ENCODE data around the gene LTB4R2. TPM values are rescaled to one million over a fixed set of nuclear protein-coding genes. Genes with fewer than 3 reads are reported as not detected.

Gene LTB4R2
- total RNA-seq, 6 experiments from 2014 or later = 1.8 to 5.8 (median 3.5) TPM

DNA sequence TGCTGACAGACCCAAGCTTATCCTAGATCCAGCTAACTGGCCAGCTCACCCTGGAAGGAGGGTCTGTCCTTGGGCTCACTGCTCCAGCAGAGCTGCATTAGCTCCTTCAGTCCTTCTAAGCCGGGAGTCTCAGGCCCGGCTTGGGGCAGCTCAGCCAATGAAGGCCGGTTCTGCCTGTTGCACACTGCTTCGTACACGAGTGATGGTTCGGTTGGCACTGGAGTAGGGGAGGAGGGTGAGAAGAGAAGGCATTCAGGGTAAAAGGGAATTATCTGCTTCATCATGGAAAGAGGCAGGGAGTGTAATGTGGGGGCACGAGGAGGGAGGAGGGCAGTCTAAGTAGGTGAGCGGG lies 27.9 kb downstream of the LTB4R2 start:
- Histone ChIP-seq H3K4me1 (peaks cover 0 to 24% (median 5%) of the 10 kb centered on the region in 4 donors), H3K27me3 (no peaks in the 10 kb centered on the region), H3K9me3 (no peaks in the 10 kb centered on the region), H3K4me3 (no peak overlapping the region), H3K27ac (no peak overlapping the region), H3K36me3 (no peaks in the 10 kb centered on the region)
- TF ChIP-seq POLR2A (IDR thresholded peaks at IDR 0.05) (no peak), CTCF (IDR thresholded peaks at IDR 0.05) (no peak)
- WGBS (ENCODE audit: insufficient coverage, low coverage, low lambda C conversion rate, missing lambda C conversion rate) = 81% methylated on average over 5 of the region's 8 CpGs
- intact Hi-C loops (cut with DNase I) = no loop called here
- no peak for DNase-seq
- no peak for ATAC-seq

- Histone ChIP-seq H3K4me1 (peaks cover 0 to 19% (median under 1%) of the 10 kb centered on the region in 4 donors), H3K27ac (no peak overlapping the region), H3K9me3 (no peaks in the 10 kb centered on the region), H3K36me3 (no peaks in the 10 kb centered on the region), H3K27me3 (no peaks in the 10 kb centered on the region), H3K4me3 (peak overlapping the region in 2 of 3 donors; percentile 18 to 41)
- TF ChIP-seq POLR2A (IDR thresholded peaks at IDR 0.05) (no peak), CTCF (IDR thresholded peaks at IDR 0.05) (no peak)
- no peak for DNase-seq
- ATAC-seq = no peak
- WGBS (ENCODE audit: insufficient coverage, low coverage, low lambda C conversion rate, missing lambda C conversion rate) = no CpG with 5 or more reads among the region's 14 CpGs
- intact Hi-C loops (cut with DNase I) = no loop called here
These were observed 28.9 kb downstream of the LTB4R2 start for GRCh38 chr14:24338843-24339242.

DNA sequence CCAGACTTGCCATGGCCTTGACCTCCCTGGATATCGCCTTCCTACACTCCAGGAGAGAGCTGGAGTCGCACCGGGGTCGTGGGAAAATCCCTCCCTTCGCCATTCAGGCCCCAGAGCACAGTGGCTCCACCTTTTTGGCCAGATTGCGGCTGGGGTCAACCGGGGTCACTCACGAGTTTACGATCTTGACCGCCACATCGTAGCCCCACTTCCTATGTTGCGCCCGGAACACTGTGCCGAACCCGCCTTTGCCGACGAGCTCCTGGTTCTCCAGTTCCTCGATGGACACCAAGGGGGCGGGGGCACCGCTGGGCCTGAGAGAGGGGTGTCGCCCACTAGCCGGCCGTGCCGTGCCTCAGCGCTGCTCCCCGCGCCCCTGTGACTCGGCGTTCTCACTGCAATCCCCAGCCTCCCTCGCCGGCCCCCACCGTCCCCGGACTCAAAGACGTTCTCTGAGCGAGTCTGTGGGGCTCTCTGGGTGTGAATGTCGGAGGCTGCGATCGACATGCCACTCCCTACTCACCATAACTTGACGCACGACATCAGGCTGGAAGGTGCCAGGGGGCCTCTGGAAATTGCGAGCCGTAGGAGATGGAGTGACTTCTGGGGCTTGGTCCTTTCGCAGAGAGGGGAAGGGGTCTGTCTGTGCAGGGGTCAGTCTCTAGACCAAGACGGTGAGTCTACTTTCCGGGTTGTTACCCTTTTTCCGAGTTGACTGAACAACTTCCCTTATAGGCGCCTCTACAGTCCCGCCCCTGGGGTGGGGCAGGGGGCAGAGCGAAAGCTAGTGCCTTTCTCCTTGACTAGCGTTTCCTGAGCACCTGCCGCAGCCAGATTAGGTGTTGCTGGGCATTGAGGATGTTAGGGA lies 29.6 kb downstream of the LTB4R2 start, which contains the start of gene RIPK3:
Gene RIPK3, minus strand, starts transcription at position 708 of the 868 bp plus-strand sequence. Its CDS starts 165 bp downstream, at position 543.
- TF ChIP-seq POLR2A (IDR thresholded peaks at IDR 0.05) (no peak), CTCF (IDR thresholded peaks at IDR 0.05) (no peak)
- Histone ChIP-seq H3K27me3 (no peaks in the 10 kb centered on the region), H3K4me1 (peaks cover 0 to 12% (median 0%) of the 10 kb centered on the region in 4 donors), H3K9me3 (no peaks in the 10 kb centered on the region), H3K4me3 (peak within 1 kb of the TSS; percentile 18 to 41 (median 18)), H3K36me3 (no peaks in the 10 kb centered on the region), H3K27ac (peak within 1 kb of the TSS in 1 of 3 donors; percentile 13)
- WGBS (ENCODE audit: insufficient coverage, low coverage, low lambda C conversion rate, missing lambda C conversion rate) = 29% methylated on average over 30 of the region's 51 CpGs
- DNase-seq (peak in 2 of 3 donors; percentile 49 to 67), ATAC-seq (peak; percentile 22 to 48 (median 44))
- intact Hi-C loops (cut with DNase I) = no loop called here

DNA sequence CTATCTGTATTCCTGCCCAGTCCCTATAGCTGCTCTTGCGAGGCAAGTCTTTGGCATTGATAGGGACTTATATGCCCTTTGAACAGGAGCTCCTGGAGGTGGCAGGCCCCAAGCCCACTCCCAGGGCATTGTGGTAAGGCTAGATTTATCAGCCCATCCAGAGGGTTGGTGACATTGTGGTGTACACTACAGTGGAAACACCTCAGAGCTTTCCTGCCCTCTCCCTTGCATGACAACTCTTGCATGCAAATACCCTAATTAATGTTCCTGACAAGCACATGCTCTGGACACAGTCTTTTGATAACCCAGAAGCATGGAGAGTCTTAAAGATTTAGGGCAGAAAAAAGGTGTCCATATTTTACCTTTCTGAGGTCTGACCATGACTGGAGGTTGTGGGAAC lies 30.7 kb downstream of the LTB4R2 start:
- Histone ChIP-seq H3K36me3 (no peaks in the 10 kb centered on the region), H3K4me1 (peaks cover 0 to 10% (median 0%) of the 10 kb centered on the region in 4 donors), H3K27ac (no peak overlapping the region), H3K27me3 (no peaks in the 10 kb centered on the region), H3K9me3 (no peaks in the 10 kb centered on the region), H3K4me3 (no peak overlapping the region)
- TF ChIP-seq POLR2A (IDR thresholded peaks at IDR 0.05) (no peak), CTCF (IDR thresholded peaks at IDR 0.05) (no peak)
- DNase-seq (no peak), ATAC-seq (no peak)
- WGBS (ENCODE audit: insufficient coverage, low coverage, low lambda C conversion rate, missing lambda C conversion rate) = no CpG with 5 or more reads among the region's 1 CpG
- intact Hi-C loops (cut with DNase I) = no loop called here

Measured in right lobe of liver (tissue), 6 donors.